LNCaP clone FGC (cell line): Measurements from ENCODE around the gene TTC39A.

ENCODE experiments used
- DNase-seq: peaks from one replicate; pipeline ENCODE4 v3.0.0-alpha.2; 2011; ENCODE audit warnings: low read depth
- H3K4me3 ChIP-seq: 2 replicates; pipeline ENCODE4 v1.5.1; 2011; ENCODE audit warnings: mild to moderate bottlenecking, low read depth, low read length, control low read depth
- TF ChIP-seq, protein P1 (sequence below): IDR thresholded peaks from 2 replicates; pipeline ENCODE4 v1.5.1; 2012; ENCODE audit warnings: mild to moderate bottlenecking; ENCODE audit not compliant: control insufficient read depth, insufficient read depth; ENCODE audit errors: extremely low read depth

TTC39A gene

GRCh38 chr1:51324251-51325010 lies 5.9 kb downstream of the TTC39A start:
- no peak for DNase-seq
- TF ChIP-seq, protein P1, sequence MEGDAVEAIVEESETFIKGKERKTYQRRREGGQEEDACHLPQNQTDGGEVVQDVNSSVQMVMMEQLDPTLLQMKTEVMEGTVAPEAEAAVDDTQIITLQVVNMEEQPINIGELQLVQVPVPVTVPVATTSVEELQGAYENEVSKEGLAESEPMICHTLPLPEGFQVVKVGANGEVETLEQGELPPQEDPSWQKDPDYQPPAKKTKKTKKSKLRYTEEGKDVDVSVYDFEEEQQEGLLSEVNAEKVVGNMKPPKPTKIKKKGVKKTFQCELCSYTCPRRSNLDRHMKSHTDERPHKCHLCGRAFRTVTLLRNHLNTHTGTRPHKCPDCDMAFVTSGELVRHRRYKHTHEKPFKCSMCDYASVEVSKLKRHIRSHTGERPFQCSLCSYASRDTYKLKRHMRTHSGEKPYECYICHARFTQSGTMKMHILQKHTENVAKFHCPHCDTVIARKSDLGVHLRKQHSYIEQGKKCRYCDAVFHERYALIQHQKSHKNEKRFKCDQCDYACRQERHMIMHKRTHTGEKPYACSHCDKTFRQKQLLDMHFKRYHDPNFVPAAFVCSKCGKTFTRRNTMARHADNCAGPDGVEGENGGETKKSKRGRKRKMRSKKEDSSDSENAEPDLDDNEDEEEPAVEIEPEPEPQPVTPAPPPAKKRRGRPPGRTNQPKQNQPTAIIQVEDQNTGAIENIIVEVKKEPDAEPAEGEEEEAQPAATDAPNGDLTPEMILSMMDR = no peak
- H3K4me3 ChIP-seq = no peak overlapping the region

DNA sequence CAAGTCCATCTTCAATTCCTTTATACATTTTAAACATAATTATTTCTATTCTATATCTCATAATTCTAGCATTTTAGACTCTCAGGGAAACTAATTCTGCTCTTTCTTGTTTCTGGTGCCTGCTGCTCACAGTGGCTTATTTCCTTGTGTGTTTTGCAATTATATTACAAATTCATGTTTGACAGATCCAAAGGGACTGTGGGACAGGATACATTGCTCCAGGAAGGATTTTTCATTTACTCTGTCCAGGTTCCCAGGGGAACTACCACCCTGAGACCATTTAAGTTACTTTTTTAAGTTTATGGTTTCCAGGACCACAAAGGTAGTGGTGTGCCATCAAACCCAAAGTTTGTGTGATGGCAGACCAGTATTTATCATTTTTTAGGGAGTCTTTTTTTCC lies 6.6 kb downstream of the TTC39A start:
- H3K4me3 ChIP-seq = no peak overlapping the region
- TF ChIP-seq, protein P1 = no peak
- no peak for DNase-seq

DNA sequence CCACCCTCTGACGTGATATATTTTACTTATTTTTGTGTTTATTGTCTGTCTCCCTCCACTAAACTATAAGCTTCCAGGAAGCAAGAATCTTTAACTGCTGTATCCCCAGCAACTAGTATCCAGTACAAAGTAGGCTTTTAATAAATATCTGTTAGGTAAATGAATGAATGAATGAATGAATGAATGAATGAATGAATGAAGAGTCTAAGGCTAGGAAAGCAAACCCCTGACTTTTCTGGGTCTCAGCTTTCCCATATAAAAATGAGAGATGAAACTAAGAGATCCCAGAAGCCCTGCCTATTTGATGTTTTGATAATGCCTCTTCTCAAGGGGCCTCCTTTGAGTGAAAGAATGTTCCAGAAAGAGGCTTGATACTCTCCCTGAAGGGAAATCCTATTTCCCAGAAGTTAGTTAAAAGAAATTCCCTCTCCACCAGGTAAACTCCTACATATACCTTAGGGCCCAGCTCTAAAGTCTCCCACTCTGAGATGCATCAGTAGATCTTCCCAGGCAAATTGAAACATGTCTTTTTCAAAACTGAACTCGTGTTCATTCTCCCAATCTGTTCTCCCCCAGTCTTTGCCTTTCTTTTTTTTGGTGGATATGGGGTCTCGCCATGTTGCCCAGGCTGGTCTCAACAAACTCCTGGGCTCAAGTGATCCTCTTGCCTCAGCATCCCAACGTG lies 7.8 kb downstream of the TTC39A start:
- H3K4me3 ChIP-seq = no peak overlapping the region
- TF ChIP-seq, protein P1 = no peak
- no peak for DNase-seq

DNA sequence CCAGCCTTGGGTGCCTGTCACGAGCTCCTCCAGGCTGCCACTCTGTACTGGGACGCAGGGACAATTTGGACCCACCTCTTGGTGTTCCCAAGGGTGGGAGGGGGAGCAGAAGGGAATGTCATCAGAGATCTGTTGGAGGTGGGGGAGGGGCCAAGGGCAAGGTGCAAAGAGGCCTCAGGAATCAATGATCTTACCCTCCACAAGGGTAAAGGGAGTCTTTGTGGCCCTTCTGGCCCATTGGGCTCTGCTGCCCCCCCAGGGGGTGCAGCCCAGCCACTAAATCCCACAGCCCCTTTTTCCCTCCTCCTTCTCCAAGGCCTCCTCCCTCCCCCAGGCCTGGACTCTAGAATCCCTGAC lies 8.5 kb downstream of the TTC39A start:
- no peak for DNase-seq
- no peak overlapping the region for H3K4me3 ChIP-seq
- TF ChIP-seq, protein P1 = no peak

GRCh38 chr1:51320967-51321923 lies 9.1 kb downstream of the TTC39A start:
- no peak overlapping the region for H3K4me3 ChIP-seq
- DNase-seq = no peak
- TF ChIP-seq, protein P1 = no peak

DNA sequence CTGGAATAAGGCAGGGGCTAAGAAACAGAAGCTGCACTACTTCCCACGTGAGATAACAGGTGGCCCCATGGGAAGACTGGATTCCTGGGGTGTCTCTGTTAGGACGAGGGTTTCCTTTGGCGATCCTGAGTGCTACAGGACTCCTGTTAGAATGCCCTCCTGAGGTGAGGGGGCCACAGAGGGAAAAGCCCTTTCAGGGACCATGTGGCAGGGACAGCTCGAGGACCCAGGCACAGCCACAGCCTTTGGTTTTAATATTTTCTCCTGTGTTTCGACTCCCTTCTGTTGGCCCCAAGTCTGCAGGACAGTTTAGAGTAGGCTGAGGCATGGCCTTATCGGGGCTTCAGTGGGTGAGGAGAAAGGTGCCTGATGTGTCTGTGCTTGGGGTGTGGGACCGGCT lies 12.6 kb downstream of the TTC39A start:
- H3K4me3 ChIP-seq = no peak overlapping the region
- TF ChIP-seq, protein P1 = no peak

More for the DNA sequence above, 12.6 kb downstream of the TTC39A start:
- no peak for DNase-seq
